H9 (cell line): ENCODE results near the gene LCMT2. TPM values are rescaled to one million over a fixed set of nuclear protein-coding genes. Genes with fewer than 3 reads are reported as not detected.

Experiments
- DNase-seq: peaks from one replicate; pipeline ENCODE4 v3.0.0-alpha.2; 2017
- H2AFZ ChIP-seq: one replicate; pipeline ENCODE4 v1.6.1; 2013; ENCODE audit warnings: mild to moderate bottlenecking, low read length, control low read depth, moderate library complexity
- H2AK5ac ChIP-seq: 2 replicates; pipeline ENCODE4 v1.6.1; 2013; ENCODE audit warnings: low read length, control low read depth, mixed read lengths; ENCODE audit not compliant: insufficient read length
- H2BK120ac ChIP-seq: one replicate; pipeline ENCODE4 v1.6.1; 2013; ENCODE audit warnings: low read depth, mild to moderate bottlenecking, low read length, control low read depth, inconsistent platforms; ENCODE audit not compliant: poor library complexity, severe bottlenecking
- H2BK12ac ChIP-seq: 2 replicates; pipeline ENCODE4 v1.6.1; 2013; ENCODE audit warnings: low read length, control low read depth, mixed read lengths, low read depth; ENCODE audit not compliant: insufficient read length
- H2BK15ac ChIP-seq: 2 replicates; pipeline ENCODE4 v1.6.1; 2013; ENCODE audit warnings: low read depth, low read length, control low read depth
- H2BK20ac ChIP-seq: one replicate; pipeline ENCODE4 v1.6.1; 2013; ENCODE audit warnings: low read depth, mild to moderate bottlenecking, low read length, control low read depth, inconsistent platforms; ENCODE audit not compliant: poor library complexity, severe bottlenecking
- H2BK5ac ChIP-seq: 2 replicates; pipeline ENCODE4 v1.6.1; 2013; ENCODE audit warnings: low read length, control low read depth, mixed read lengths; ENCODE audit not compliant: insufficient read length
- H3K14ac ChIP-seq: 2 replicates; pipeline ENCODE4 v1.6.1; 2013; ENCODE audit warnings: low read length, control low read depth; ENCODE audit not compliant: insufficient read depth
- H3K18ac ChIP-seq: 2 replicates; pipeline ENCODE4 v1.6.1; 2013; ENCODE audit warnings: low read depth, mild to moderate bottlenecking, mixed read lengths, low read length, control low read depth; ENCODE audit not compliant: insufficient read length
- H3K23ac ChIP-seq: 2 replicates; pipeline ENCODE4 v1.6.1; 2013; ENCODE audit warnings: low read length, control low read depth, mixed read lengths, low read depth; ENCODE audit not compliant: insufficient read length
- H3K23me2 ChIP-seq: 2 replicates; pipeline ENCODE4 v1.6.1; 2013; ENCODE audit warnings: low read depth, mild to moderate bottlenecking, mixed read lengths, low read length, control low read depth; ENCODE audit not compliant: insufficient read length, poor library complexity, severe bottlenecking
- H3K27ac ChIP-seq: 2 replicates; pipeline ENCODE4 v1.5.1; 2013; ENCODE audit warnings: low read length, control low read depth, mixed read lengths, low read depth; ENCODE audit not compliant: insufficient read length
- H3K27me3 ChIP-seq: 2 replicates; pipeline ENCODE4 v1.6.1; 2013; ENCODE audit warnings: low read length, control low read depth, inconsistent platforms; ENCODE audit not compliant: insufficient read depth
- H3K4ac ChIP-seq: 2 replicates; pipeline ENCODE4 v1.6.1; 2013; ENCODE audit warnings: low read depth, mild to moderate bottlenecking, control low read depth, inconsistent platforms, low read length, moderate library complexity
- H3K4me1 ChIP-seq: 2 replicates; pipeline ENCODE4 v1.6.1; 2013; ENCODE audit warnings: low read length, control low read depth, inconsistent platforms; ENCODE audit not compliant: insufficient read depth
- H3K4me2 ChIP-seq: 2 replicates; pipeline ENCODE4 v1.6.1; 2013; ENCODE audit warnings: low read length, control low read depth, mixed read lengths; ENCODE audit not compliant: insufficient read length, insufficient read depth
- H3K56ac ChIP-seq: 2 replicates; pipeline ENCODE4 v1.6.1; 2013; ENCODE audit warnings: low read depth, mild to moderate bottlenecking, mixed read lengths, low read length, control low read depth; ENCODE audit not compliant: insufficient read length
- H3K79me1 ChIP-seq: 2 replicates; pipeline ENCODE4 v1.6.1; 2013; ENCODE audit warnings: low read depth, mild to moderate bottlenecking, moderate library complexity, low read length, control low read depth, inconsistent platforms; ENCODE audit not compliant: insufficient read depth, poor library complexity, severe bottlenecking
- H3K79me2 ChIP-seq: 2 replicates; pipeline ENCODE4 v1.6.1; 2013; ENCODE audit warnings: low read length, control low read depth, inconsistent platforms; ENCODE audit not compliant: insufficient read depth
- H3K9ac ChIP-seq: 2 replicates; pipeline ENCODE4 v1.6.1; 2013; ENCODE audit warnings: low read length, control low read depth, mixed read lengths; ENCODE audit not compliant: insufficient read length; ENCODE audit errors: extremely low read depth
- H3K9me3 ChIP-seq: one replicate; pipeline ENCODE4 v1.6.1; 2013; ENCODE audit warnings: low read depth, low read length, inconsistent platforms; ENCODE audit not compliant: control insufficient read depth
- H3T11ph ChIP-seq: one replicate; pipeline ENCODE4 v1.6.1; 2013; ENCODE audit warnings: mild to moderate bottlenecking, low read length, control low read depth, inconsistent platforms
- H4K20me1 ChIP-seq: one replicate; pipeline ENCODE4 v1.6.1; 2013; ENCODE audit not compliant: control insufficient read depth, insufficient read length, insufficient read depth
- H4K5ac ChIP-seq: 2 replicates; pipeline ENCODE4 v1.6.1; 2013; ENCODE audit warnings: low read depth, mild to moderate bottlenecking, mixed read lengths, low read length, control low read depth; ENCODE audit not compliant: insufficient read length
- H4K8ac ChIP-seq: replicated peaks from 2 replicates; pipeline ENCODE4 v1.6.1; 2013; ENCODE audit warnings: low read length, control low read depth, mixed read lengths, low read depth; ENCODE audit not compliant: insufficient read length
- H4K91ac ChIP-seq: 2 replicates; pipeline ENCODE4 v1.6.1; 2013; ENCODE audit warnings: low read depth, mild to moderate bottlenecking, moderate library complexity, mixed read lengths, low read length, control low read depth; ENCODE audit not compliant: insufficient read length
- H3K27ac Mint-ChIP-seq, 3 experiments: 2 replicates in 2 of 3; 3 replicates in 1 of 3; pipeline ENCODE4 v1.8.0; 2020 to 2021; ENCODE audit warnings: mixed read lengths in 3 of 3, mild to moderate bottlenecking in 1 of 3, moderate library complexity in 1 of 3
- H3K27me3 Mint-ChIP-seq: 2 replicates; pipeline ENCODE4 v1.8.0; 2021; ENCODE audit warnings: low read depth, mild to moderate bottlenecking, moderate library complexity, mixed read lengths
- H3K36me3 Mint-ChIP-seq, 3 experiments: 2 replicates in 2 of 3; 3 replicates in 1 of 3; pipeline ENCODE4 v1.8.0; 2020 to 2021; ENCODE audit warnings: low read depth in 3 of 3, mixed read lengths in 3 of 3; ENCODE audit not compliant: insufficient read depth in 1 of 3
- H3K4me1 Mint-ChIP-seq, 2 experiments: 2 replicates each; pipeline ENCODE4 v1.8.0; 2020; ENCODE audit warnings: mixed read lengths in 2 of 2
- H3K4me3 Mint-ChIP-seq, 2 experiments: 2 replicates in 1 of 2; 3 replicates in 1 of 2; pipeline ENCODE4 v1.8.0; 2020 to 2021; ENCODE audit warnings: mild to moderate bottlenecking in 2 of 2, mixed read lengths in 2 of 2, moderate library complexity in 1 of 2
- H3K9me3 Mint-ChIP-seq, 2 experiments: 2 replicates in 1 of 2; 3 replicates in 1 of 2; pipeline ENCODE4 v1.8.0; 2020; ENCODE audit warnings: mild to moderate bottlenecking in 2 of 2, mixed read lengths in 2 of 2, moderate library complexity in 1 of 2
- CTCF ChIP-seq: fragments of 200-600 bp; sonication (generic); conservative IDR thresholded peaks from 3 replicates; pipeline ENCODE4 v1.8.0; 2021; ENCODE audit warnings: antibody characterized with exemption, mild to moderate bottlenecking
- WGBS: extraction: QIAGEN DNeasy Blood & Tissue Kit; methylation state at CpG from one replicate; pipeline ENCODE4 v1.1.7; 2013; ENCODE audit warnings: missing lambda C conversion rate, low lambda C conversion rate, mixed read lengths; ENCODE audit not compliant: insufficient read length; ENCODE audit errors: extremely low coverage; 5-methylcytosine and 5-hydroxymethylcytosine counted together
- total RNA-seq: library from RNA; stranded (reverse); gene quantifications from 2 replicates; pipeline ENCODE4 v1.2.1, GENCODE V29; 2021

LCMT2 gene
- total RNA-seq, 1 experiment from 2014 or later: 16.5 TPM

GRCh38 chr15:43274136-43274535 is 56.2 kb downstream of the LCMT2 start:
- Mint-ChIP-seq H3K27me3 (peaks cover 8% of the 10 kb centered on the region), H3K36me3 (no peaks in the 10 kb centered on the region), H3K9me3 (peaks cover 0 to 2% of the 10 kb centered on the region in 2 experiments; a peak in 2 of 5 replicates), H3K4me1 (peaks cover 0 to 8% of the 10 kb centered on the region in 2 experiments; a peak in 2 of 4 replicates), H3K4me3 (no peak overlapping the region), H3K27ac (no peak overlapping the region)
- no peak overlapping the region for H2AK5ac ChIP-seq
- no peak overlapping the region for H3K27ac ChIP-seq
- no peaks in the 10 kb centered on the region for H3K79me2 ChIP-seq
- no peaks in the 10 kb centered on the region for H3K79me1 ChIP-seq
- H3K23me2 ChIP-seq: no peaks in the 10 kb centered on the region
- DNase-seq: no peak
- H3K9me3 ChIP-seq: no peaks in the 10 kb centered on the region
- H4K91ac ChIP-seq: no peak overlapping the region
- no peak overlapping the region for H4K8ac ChIP-seq
- no peaks in the 10 kb centered on the region for H4K20me1 ChIP-seq
- no CpG with 5 or more reads among the region's 9 CpGs for WGBS
- no peak overlapping the region for H4K5ac ChIP-seq
- no peak overlapping the region for H2AFZ ChIP-seq
- no peak overlapping the region for H2BK12ac ChIP-seq
- no peak overlapping the region for H2BK15ac ChIP-seq
- H3K27me3 ChIP-seq: no peaks in the 10 kb centered on the region
- no peak for TF ChIP-seq CTCF
- no peaks in the 10 kb centered on the region for H3K4me1 ChIP-seq
- H3K56ac ChIP-seq: no peak overlapping the region
- H3K4me2 ChIP-seq: no peak overlapping the region
- H3K18ac ChIP-seq: no peak overlapping the region
- H3K23ac ChIP-seq: no peak overlapping the region
- no peak overlapping the region for H2BK5ac ChIP-seq
- no peak overlapping the region for H2BK20ac ChIP-seq
- H3K14ac ChIP-seq: no peak overlapping the region; the same call in 1 of the 2 replicates
- no peak overlapping the region for H3T11ph ChIP-seq
- H3K9ac ChIP-seq: no peak overlapping the region
- no peak overlapping the region for H2BK120ac ChIP-seq
- no peak overlapping the region for H3K4ac ChIP-seq

Other genes starting within 250 kb of the LCMT2 start
- 22.2 and 23.0 TPM in 2 replicates for gene UBR1, start 224.5 kb downstream of the LCMT2 start, total RNA-seq
- 6.2 and 7.2 TPM in 2 replicates for gene TMEM62, start 197.0 kb downstream of the LCMT2 start, total RNA-seq
- gene CCNDBP1, start 145.2 kb downstream of the LCMT2 start, total RNA-seq: 34.1 and 34.8 TPM in 2 replicates
- gene EPB42, start 109.6 kb downstream of the LCMT2 start, total RNA-seq: not detected in 2 replicates
- gene TGM5, start 63.6 kb downstream of the LCMT2 start, total RNA-seq: not detected in 2 replicates
- not detected in 2 replicates for gene TGM7, start 28.3 kb downstream of the LCMT2 start, total RNA-seq
- gene ZSCAN29, start 40.5 kb upstream of the LCMT2 start, total RNA-seq: 46.7 and 52.5 TPM in 2 replicates
- 23.5 and 24.6 TPM in 2 replicates for gene TUBGCP4, start 40.5 kb upstream of the LCMT2 start, total RNA-seq
- gene TP53BP1, start 162.6 kb upstream of the LCMT2 start, total RNA-seq: 74.5 and 81.5 TPM in 2 replicates
- gene MAP1A, start 187.0 kb upstream of the LCMT2 start, total RNA-seq: 2.5 TPM in 2 replicates